GM12892 (cell line): ENCODE results near the gene UBE3A.

Experiments used
- POLR2A ChIP-seq: IDR thresholded peaks from 2 replicates; pipeline ENCODE4 v1.6.1; 2011; ENCODE audit warnings: low read depth, low read length, control low read depth
- POLR2AphosphoS5 ChIP-seq: IDR thresholded peaks from 2 replicates; pipeline ENCODE4 v1.6.1; 2011; ENCODE audit warnings: low read depth, low read length, control low read depth
- TAF1 ChIP-seq: IDR thresholded peaks from 2 replicates; pipeline ENCODE4 v1.6.1; 2011; ENCODE audit warnings: low read depth, mild to moderate bottlenecking, control low read depth, low read length, borderline replicate concordance

DNA sequence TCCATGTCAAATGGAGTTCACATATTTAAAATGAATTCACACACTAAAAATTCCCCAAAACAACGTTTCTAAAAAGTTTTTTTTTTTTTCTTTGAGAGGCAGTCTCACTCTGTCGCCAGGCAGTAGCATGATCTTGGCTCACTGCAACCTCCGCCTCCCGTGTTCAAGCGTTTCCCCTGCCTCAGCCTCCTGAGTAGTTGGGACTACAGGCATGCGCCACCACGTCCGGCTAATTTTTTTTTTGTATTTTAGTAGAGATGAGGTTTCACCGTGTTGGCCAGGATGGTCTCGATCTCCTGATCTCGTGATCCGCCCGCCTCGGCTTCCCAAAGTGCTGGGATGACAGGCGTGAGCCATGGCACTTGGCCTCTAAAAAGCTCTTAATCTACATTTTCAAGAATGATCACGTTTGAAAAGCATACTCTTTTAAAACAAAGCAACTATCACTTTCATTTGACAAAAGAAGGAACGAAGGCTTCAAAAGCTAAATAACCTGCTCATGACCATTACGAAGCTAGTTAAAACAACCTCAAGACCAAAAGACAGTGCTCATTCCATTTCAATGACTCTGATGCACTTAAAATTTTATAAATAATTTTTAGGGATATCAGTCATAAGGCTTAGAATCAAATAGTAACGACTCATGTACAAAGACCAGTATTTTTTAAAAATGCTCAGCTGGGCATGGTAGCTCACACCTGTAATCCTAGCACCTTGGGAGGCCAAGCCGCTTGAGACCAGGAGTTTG, 5.5 kb downstream of the UBE3A start:
- TF ChIP-seq POLR2A (no peak), POLR2AphosphoS5 (no peak), TAF1 (no peak)
